ENCODE results near the gene SAC3D1.

The SAC3D1 gene

DNA sequence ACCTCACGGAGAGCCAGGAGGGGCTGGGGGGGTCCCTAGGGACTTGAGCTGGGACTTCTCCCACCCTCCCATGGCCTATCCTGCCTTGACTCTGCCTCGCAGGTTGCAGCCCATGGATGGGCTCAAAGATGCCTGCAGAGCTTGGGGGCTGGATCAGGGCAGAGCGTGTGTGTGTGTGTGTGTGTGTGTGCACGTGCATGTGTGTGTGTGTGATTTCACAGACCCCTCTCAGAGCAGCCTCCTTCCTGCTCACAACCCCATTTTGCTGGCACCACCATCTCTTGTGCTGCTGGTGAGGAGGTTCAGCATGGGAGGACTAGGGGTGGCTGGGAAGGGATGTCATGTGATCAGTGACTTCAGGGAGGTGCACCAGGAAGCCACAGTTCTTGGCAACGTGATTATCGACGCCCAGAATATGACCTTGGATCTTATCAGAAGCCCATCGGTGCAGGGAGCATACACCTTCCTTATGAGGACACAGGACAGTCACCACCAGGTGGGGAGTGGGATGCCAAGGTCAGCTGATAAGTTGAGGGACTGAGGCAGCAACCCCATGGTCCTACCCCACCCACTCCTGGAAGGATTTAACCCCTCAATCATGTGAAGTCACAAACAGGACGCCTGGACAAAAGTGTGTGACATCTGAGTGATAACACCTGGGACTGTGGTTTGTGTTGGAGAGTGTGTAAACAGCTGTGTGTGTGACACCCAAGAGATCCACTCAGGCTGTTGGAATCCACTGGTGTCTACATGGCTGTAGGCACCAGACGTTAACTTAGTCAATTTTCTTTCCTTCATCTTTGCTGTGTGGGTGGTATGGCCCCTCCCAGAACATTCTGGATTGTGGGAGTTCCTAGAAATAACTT is 19.2 kb downstream of the SAC3D1 start:
- no peak for DNase-seq (ENCODE audit: low read depth, low spot score)

DNA sequence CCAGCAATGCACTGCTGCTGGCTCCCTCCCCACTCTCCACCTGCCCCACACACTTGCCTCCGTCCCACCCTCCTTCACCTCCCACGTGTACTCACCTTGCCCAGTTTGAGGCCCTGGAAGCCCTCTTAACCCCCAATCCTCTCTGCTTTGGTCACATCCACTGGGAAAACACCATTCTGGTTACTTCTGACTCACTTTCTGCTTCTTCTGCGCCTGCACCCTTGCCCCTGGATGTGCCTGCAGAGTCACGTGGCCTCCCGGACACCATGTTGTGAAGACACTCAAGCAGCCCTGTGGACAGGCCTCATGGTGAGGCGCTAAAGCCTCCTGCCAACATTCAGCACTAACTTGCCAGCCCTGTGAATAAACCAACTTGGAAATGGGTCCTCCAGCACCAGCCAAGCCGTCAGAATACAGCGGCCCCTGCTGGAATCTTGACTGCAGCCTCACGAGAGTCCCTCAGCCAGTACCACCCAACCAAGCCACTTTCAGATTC is 20.0 kb downstream of the SAC3D1 start:
- peak; percentile 9 for DNase-seq (ENCODE audit: low read depth, low spot score)

DNA sequence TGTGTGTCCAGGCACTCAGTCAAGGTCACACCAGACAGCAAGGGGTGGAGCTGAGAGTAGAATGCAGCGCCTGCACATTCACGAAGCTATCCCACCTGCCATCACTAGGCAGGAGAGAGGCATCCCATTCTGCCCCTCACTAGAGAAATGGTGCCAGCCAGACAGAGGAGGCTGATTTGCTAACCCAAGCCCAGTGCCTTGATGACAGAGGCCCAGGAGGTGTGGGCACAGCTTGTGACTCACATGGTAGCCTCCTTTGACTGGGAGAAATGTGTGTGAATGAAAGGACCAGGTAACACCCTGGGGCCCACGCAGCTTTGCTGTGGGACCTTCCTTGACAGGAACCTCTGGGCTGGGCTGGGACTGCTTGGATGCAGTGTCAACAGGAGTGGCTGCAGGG is 22.5 kb downstream of the SAC3D1 start:
- no peak for DNase-seq (ENCODE audit: low read depth, low spot score)

DNA sequence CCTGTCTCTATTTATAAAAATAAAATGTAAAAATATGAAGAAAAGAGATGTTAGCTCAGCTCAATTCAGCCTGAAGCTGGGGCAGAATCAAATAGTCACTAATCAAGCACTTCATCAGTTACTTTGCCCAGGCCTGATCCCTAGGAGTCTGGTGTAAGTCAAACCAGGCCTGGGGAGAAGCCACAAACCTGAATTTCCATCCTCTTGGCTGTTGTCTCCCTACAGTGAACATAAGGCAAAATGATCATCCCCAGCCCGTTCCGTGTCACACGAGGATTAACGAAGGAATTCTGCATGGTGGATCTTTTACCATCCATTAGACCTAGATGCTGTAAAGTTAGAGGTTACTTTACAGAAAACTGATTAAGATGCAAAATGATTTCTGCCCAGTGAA is 23.8 kb downstream of the SAC3D1 start:
- no peak for DNase-seq (ENCODE audit: low read depth, low spot score)

DNA sequence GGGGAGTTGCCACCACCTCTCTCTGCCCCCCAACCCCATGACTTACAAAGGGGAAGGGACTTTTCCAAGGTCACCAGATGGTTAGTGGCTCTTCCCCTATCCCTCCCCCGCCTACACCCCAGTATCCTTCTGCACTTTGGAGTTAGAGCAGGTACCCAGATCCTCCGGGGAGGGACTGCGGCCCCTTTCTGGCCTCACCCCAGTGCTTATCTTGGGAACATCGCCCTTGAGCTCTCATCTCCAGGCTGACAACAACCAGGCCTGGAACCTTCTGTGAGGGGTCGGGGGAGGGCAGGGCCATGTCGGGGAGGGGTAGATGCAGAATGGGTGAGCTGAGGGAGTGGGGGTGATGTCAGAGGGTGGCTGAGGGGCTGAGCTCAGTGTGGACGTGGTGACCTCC is 24.8 kb downstream of the SAC3D1 start:
- no peak for DNase-seq (ENCODE audit: low read depth, low spot score)

DNA sequence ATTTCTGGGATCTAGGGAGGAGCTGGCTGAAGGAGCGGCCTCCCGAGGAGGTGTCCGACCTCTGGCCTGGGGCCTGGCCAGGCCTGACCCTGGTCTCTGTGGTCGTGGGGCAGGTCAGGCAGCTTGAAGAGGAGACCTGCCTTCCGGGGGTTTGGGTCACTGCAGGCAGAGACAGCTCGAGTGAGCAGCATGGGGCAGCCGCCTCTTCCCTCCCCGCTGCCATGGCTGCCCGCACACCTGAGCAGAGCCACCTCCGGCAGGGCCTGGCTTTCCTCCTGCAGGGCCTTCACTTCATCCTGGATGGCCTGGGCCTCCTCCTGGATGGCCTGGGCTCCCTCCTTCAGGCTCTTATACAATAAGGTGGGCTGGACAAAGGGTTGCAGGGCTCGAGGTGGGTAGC is 25.3 kb downstream of the SAC3D1 start:
- no peak for DNase-seq (ENCODE audit: low read depth, low spot score)

DNA sequence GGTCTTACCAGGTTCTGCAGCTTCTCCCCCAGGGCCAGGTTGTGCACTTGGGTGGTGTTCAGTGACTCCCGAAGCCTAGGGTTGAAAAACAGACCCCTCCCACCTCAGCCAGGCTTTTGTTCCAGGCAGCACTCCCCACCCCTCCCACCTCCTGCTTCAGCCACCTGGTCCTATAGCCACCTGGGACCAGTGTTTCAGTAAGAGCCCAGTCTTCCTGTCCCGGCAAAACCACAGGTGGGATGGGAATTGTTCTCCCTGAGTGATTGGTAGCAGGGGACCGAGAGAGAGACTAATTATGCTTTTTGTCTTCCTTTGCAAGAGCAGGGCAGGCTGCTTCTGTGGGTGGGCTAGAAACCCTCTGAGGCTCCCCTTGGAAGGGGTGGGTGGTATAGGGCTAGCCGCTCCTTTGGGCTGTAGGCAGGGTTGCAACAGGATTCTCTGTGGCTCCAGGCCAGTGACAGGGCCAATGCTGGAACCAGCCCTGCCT is 25.8 kb downstream of the SAC3D1 start:
- DNase-seq (ENCODE audit: low read depth, low spot score), result no peak

DNA sequence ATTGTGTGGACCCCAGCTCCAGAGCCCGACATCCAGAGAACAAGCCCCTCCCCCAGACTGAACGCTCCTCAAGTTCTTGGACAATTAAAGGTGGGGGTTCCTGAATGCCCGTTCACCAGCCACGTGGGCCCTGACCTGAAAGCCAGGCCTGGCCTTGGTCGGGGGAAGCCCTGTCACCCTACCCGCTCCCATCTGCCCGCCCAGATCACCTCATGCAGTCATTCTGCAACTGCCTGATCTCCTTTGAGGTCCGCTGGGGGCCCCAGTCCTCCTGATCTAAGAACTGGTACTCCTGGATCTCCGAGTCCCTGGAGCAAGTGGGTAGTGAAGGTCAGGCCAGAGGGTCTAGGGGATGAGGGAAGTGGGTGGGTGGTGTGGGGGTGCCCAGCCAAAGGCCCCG is 26.4 kb downstream of the SAC3D1 start:
- no peak for DNase-seq (ENCODE audit: low read depth, low spot score)

DNA sequence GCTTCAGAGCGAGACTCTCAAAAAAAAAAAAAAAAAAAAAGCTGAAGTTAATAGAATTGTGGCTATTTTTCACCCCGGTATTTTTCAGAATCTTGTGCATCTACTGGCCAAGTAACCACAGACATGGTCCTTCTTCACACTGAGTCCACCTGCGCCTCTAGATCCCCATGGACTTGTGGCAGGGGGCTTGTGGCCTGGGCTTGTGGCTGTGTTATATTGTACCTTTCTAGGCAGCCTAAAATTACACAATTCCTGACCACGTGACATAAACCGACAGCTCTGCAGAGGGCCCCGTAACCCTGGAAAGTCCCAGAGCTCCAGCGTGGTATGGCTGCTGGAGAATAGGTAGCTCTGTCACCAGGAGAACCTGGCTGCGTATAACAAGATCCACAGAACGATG is 28.2 kb downstream of the SAC3D1 start:
- no peak for DNase-seq (ENCODE audit: low read depth, low spot score)

DNA sequence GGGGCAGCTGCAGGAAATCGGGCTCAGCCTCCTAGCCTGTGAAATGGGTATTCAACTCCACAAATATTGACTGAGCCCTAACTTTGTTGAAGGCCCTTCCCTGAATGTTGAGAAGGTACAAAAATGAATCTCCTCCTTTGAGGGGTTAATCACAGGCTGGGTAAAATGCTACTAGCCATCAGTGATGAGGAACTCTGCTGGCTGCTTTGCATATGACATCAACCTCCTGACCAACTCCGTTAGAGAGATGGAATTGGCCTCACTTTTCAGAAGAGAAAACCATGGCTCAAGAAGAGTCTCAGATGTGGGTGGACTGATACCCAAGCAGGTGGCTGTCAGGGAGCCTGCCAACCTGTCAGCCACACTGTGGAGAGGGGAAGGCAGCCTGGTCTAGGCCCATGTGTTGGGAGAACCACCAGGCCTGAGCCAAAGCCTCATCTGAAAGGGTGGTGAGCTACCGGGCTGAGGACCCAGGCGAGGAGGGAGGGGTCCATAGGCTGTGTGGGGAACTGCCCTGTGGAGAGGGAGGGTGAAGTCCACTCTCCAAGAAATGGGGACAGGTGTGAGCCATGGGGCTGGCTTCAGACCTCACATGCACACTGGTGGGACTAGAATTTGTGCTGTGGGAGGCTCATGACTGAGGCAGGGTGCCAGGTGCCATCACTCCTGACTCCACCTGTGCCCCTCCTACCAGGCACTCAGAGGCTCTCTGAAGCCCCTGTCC is 31.1 kb downstream of the SAC3D1 start:
- no peak for DNase-seq (ENCODE audit: low read depth, low spot score)

DNA sequence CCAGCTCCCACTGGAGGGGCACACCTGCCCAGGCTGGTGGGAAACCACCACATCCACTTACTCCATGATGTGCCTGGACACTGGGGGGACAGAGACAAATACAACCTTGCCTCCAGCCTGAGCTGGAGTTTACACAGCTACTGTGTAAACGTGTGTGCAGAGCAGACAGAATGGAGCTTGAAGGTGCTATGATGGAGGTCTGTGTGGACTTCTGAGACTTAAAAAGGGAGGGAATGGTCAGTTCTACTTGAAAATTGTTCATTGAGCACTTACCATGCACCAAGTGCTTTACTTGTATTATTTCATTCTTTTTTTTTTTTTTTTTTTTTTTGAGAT is 31.6 kb downstream of the SAC3D1 start:
- DNase-seq (ENCODE audit: low read depth, low spot score), result no peak

DNA sequence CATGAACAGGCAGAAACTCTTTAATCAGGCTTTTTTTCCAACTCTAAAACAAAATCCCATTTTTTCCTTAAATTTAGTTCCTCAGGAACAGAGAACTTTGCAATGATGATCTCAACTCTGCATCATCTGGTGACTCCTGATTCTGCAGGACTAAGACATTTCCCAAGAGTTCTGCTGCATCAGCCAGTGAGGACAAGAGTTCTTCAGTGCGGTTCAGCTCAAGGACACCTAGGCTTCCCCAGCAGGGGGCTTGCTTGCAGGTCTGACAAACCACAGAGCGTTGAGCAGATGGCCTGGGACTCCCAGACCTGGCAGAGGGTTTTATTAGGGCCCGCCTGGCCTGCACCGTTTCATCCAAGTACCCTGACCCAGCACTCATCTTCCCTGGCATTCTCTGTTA is 36.4 kb downstream of the SAC3D1 start:
- DNase-seq (ENCODE audit: low read depth, low spot score), result no peak

DNA sequence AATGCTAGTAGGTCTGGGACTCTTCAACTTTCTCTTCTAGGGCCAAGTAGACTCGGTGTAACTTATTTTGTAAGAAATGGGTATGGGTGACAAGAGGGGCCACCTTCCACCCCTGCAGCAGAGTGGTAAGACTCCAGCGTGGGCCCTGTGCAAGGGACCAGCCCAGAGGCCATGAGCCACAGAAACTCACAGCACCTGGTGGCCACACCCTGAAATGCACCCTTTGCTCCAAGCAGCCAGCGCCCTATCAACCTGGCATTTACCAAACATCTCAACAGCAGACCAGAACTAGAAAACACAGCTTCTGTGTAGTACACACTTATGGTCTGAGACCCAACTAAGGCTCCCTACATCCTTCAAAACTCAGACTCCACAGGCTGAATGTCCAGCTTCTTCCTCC is 37.1 kb downstream of the SAC3D1 start:
- peak; percentile 46 for DNase-seq (ENCODE audit: low read depth, low spot score)

DNA sequence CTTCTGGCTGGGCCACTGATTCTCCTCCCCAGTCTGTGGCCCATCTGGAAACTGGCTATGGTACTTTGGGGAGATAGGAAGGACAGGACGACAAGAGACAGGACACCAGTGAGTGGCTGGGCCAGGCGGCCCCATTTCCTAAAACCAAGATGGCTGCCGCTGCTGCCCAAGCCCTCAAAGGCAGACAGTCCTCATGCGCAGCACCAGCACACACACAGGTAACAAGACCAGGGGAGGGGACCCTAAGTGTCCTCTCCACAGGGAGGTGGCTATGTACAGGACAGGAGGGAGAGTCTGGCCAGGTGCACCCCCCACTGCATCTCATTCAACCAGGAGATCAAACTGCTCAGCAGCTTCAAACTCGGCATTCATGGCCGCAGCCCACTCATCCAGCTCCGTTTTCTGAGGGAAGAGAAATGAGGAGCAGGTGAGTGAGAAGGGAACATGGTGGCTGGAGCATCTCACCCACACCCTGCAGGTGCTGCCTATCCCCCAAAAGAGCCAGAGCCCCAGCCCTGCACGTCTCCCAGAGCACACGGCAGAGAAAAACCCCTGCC is 37.9 kb downstream of the SAC3D1 start:
- no peak for DNase-seq (ENCODE audit: low read depth, low spot score)

DNA sequence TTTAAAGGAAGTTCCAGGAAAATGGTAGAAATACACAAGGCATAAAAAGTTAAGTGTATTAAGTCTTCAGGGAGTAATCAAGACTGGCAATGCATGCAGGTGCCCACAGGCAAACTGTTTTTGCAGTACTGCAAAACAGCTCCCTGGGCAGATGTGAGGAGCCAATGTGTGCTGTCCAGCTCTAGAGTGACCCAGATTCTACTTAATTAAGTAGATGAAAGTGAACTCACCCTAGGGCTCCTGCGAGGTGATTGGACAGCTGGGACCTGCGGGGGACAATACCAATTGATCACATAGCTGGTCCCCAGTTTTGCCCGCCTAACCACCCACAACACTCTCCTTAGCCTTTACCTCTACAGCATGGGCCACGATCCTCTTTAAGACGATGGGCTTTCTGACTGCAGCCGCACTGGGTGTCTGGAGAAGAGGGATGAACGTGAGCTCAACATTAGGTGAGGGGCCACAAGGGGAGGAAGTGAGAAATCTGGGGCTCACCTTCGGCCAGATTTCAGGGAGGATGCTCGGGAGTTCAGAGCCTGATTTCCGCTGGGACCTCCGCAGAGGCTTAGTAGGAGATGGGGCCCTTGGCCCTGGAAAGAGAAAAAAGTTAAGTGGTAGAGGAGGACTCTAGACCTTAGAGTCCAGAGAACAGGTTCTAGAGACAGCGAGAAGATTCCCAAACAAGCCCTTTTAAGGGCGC is 42.3 kb downstream of the SAC3D1 start:
- DNase-seq (ENCODE audit: low read depth, low spot score), result no peak

DNA sequence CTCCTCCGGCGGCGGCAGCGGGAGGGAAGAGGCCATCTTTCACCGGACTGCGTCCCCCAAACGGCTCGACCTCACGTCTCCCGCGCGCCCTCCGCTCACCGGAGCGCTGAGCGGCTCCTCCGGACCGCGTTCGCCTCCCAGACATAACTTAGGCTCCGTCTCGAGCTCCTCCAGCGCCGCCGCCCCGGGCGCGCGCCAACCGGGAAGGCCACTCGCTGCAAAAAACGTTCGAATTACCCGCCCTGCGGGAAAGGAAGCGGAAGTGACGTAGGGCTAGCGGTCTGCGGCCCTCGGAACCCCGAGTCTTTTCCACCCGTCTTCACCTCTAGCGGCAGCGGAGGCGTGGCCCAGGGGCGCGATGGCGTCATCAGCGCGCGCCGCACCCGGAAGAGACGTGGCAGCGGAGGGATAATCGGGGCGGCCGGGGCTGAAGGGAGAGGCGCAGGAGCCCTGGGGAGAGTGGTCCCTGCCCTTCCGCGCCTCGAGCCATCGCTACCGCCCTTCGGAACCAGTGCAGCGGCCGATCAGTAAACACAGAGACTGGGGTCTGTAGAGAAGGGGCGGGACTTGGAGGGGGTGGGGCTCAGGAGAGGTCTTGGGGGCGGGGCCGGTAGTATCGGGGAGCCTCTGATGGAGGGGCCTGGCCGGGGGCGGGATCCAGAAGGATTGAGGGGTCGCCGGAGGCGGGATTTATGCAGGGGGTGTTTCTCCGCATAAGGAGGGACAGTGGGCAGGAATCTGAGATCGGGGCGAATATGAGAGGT is 43.0 kb downstream of the SAC3D1 start, which contains the start of the genes CDCA5 and ZFPL1:
TSS of gene CDCA5 (minus strand) at position 207 of the 764 bp plus-strand sequence. CDS start at position 145, 62 bp downstream.
TSS of gene ZFPL1 (plus strand) at position 389 of the 764 bp plus-strand sequence. CDS start 477 bp downstream, outside the sequence.
- peak; percentile 99 for DNase-seq (ENCODE audit: low read depth, low spot score)

DNA sequence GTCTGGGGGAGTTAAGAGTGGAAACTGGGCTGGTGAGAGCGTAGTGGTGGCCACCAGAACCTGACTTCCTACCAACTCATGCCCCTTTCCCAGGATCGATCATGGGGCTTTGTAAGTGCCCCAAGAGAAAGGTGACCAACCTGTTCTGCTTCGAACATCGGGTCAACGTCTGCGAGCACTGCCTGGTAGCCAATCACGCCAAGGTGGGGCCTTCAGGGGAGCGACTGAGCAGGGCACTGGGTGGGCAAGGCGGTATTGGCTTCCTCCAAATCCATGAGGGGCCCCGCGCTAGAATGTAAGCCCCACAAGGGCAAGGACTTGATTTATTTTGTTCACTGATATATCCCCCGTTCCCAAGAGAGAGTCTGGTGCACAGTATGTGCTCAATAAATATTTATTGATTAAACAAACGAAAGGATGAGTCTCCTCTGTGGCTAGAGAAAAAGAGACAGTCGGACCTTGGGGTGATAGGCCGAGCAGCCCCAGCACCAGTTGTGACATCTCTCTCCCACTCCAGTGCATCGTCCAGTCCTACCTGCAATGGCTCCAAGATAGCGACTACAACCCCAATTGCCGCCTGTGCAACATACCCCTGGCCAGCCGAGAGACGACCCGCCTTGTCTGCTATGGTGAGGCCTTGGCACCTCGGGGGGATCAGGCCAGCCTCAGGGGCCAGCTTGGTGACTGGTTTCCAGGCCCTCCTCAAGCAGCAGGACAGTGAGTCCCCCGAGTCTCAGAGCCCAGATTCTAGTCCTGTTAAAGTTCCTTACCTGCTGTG is 43.8 kb downstream of the SAC3D1 start:
- DNase-seq (ENCODE audit: low read depth, low spot score), result no peak

DNA sequence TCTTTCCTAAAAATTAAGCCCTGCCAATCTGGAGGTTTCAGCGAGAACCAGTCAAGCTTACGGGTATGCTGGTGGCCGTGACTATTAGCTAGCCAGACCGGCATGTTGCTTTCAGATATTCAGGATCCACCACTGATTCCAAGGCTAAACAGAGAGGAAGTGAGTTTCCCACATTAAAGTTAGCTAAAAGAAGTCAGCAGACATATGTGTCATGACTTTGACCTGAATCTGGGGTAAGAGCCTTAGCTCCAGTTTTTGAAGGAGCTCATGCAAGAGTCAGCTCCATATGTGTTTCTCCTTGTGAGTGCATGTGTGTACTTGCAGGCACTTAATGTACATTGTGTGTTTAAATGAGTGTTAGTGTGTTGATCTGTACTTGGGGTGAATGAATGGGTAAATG is 44.4 kb downstream of the SAC3D1 start:
- no peak for DNase-seq (ENCODE audit: low read depth, low spot score)

DNA sequence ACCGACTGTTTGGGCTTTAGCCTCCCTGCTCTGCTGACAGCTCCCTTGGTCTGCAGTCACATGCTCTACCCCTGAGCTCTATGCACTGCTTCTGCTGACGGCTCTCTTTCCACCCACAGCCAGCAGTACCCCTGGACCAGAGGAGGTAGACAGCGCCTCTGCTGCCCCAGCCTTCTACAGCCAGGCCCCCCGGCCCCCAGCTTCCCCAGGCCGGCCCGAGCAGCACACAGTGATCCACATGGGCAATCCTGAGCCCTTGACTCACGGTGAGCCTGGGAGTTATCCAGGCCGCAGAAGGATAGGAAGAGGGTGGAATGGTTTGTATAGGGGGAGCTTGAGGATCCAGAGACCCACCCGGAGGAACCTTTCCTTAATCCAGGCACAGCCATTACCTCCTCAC is 45.8 kb downstream of the SAC3D1 start:
- DNase-seq (ENCODE audit: low read depth, low spot score), result no peak

DNA sequence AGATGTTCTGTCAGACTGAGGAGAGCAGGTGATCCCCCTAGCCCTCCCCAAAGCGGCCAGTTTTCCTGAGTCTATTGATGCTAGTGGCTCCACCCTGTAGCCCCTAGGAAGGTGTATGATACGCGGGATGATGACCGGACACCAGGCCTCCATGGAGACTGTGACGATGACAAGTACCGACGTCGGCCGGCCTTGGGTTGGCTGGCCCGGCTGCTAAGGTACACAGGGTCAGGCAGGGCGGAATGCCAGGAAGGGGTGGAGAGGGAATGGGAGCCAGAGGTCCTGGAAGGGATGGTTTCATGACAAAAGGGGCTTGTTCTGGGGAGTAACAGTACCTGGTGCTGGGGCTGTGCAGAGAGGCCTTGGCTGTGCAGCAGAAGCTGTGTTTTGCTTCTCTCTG is 46.2 kb downstream of the SAC3D1 start:
- DNase-seq (ENCODE audit: low read depth, low spot score), result no peak
